NCI-H146 treated with DMSO at 0.1 percent for 48 hours (cell line): ENCODE measurements around the gene SIDT1.

Source experiments
- DNase-seq: peaks from one replicate; lab custom pipeline; 2025; ENCODE audit not compliant: unreplicated experiment; lab: John Stamatoyannopoulos, UW

SIDT1 gene

GRCh38 chr3:113678773-113679172 is 146.4 kb downstream of the SIDT1 start:
- no peak for DNase-seq
